H1 (cell line): ENCODE results near the gene PRRT1B. TPM values are rescaled to one million over a fixed set of nuclear protein-coding genes. Genes with fewer than 3 reads are reported as not detected.

Experiments
- CBX5 ChIP-seq: fragments of 300-800, 300-1000 bp; sonication (generic); IDR thresholded peaks from 2 replicates; pipeline ENCODE4 v1.7.1; 2016; ENCODE audit warnings: antibody characterized with exemption, low read length, low read depth
- CTBP2 ChIP-seq: IDR thresholded peaks from 2 replicates; pipeline ENCODE4 v1.7.0; 2011; ENCODE audit warnings: borderline replicate concordance, mild to moderate bottlenecking, moderate library complexity, mixed read lengths, low read length; ENCODE audit not compliant: insufficient read depth, insufficient read length
- NANOG ChIP-seq: IDR thresholded peaks from 2 replicates; pipeline ENCODE4 v1.6.1; 2011; ENCODE audit warnings: low read length, low read depth, mild to moderate bottlenecking, inconsistent platforms; ENCODE audit not compliant: insufficient read depth, poor library complexity, severe bottlenecking
- POLR2A ChIP-seq, 2 experiments: IDR thresholded peaks; 1 replicate in 1 of 2; 2 replicates in 1 of 2; pipeline ENCODE4 v1.6.1; 2011; ENCODE audit warnings: low read depth in 2 of 2, low read length in 2 of 2, mild to moderate bottlenecking in 2 of 2; ENCODE audit errors: control extremely low read depth in 1 of 2
- SP2 ChIP-seq: IDR thresholded peaks from 2 replicates; pipeline ENCODE4 v1.6.1; 2012; ENCODE audit warnings: mild to moderate bottlenecking, low read length, inconsistent platforms
- USF2 ChIP-seq: IDR thresholded peaks from 2 replicates; pipeline ENCODE4 v1.6.1; 2011; ENCODE audit warnings: low read length, improper control_type of control experiment
- polyA plus RNA-seq, 7 experiments: library from polyadenylated mRNA; depleted of rRNA in 3 of 7; stranded (reverse) in 5 of 7; unstranded in 2 of 7; fragments of >200 nt in 5 of 7; fragments of 200-250 nt in 2 of 7; gene quantifications; 1 replicate in 5 of 7; 2 replicates in 1 of 7; 4 replicates in 1 of 7; pipeline versions ENCODE4 v1.2.1 to v1.2.3, GENCODE V29; 2011 to 2013; ENCODE audit warnings: missing spikeins in 2 of 7, mixed read lengths in 2 of 7
- total RNA-seq: library from RNA; stranded (reverse); fragmentation: NEBNext Ultra II Directional; extraction: Animal tissue kit (Norgen Biotek cat#: 25700); gene quantifications from 2 replicates; pipeline ENCODE4 v1.2.1, GENCODE V29; 2021

The PRRT1B gene
- total and polyA plus RNA-seq, 2 of the 8 experiments (the other 6 are each of a cell fraction or from before 2014, with no cell fraction given), result 0.30 to 1.2 TPM

DNA sequence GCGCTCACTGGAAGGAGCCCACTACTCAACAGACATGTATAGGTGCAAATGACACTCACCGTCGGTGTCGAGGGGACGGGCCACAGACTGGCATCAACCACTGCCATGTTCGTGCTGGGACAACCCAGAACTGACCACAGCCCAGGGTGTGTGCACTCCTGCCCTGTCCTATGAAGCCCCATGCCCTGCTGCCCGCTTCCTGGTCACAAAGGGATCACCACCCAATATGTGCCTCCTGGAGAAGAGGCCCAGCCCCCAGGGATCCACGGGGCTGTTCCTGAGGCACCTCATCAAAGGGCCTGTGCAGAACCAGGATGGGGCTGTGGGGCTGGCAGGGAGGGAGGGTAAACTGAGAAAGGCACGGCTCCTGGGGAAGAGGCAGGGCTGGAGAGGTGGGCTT, 43.1 kb downstream of the PRRT1B start (continued):
- TF ChIP-seq NANOG (no peak), CBX5 (no peak), POLR2A (IDR thresholded peaks at IDR 0.05; ENCODE audit: control extremely low read depth in 1 of 2, low read depth in 2 of 2, low read length in 2 of 2) (no peak), CTBP2 (no peak), SP2 (no peak), USF2 (no peak)
